Ovary (tissue), 9 donors: Measurements from ENCODE around the gene NR5A2. TPM values are rescaled to one million over a fixed set of nuclear protein-coding genes. Genes with fewer than 3 reads are reported as not detected.

Experiments
- DNase-seq, 5 donors: peaks; one replicate each; pipeline ENCODE4 v3.0.0-alpha.2; 2019 to 2020
- H3K27ac ChIP-seq, 2 donors: fragments of 200-600 bp; one replicate each; pipeline versions ENCODE4 v1.5.1 to v1.8.0; 2019 to 2022
- H3K27me3 ChIP-seq: fragments of 200-600 bp; one replicate; pipeline ENCODE4 v1.8.0; 2022
- H3K36me3 ChIP-seq: fragments of 200-600 bp; sonication (generic); one replicate; pipeline ENCODE4 v1.5.1; 2019
- H3K4me1 ChIP-seq: one replicate; pipeline ENCODE4 v1.8.1; 2013; ENCODE audit warnings: mild to moderate bottlenecking, moderate library complexity; ENCODE audit not compliant: insufficient read depth
- H3K4me3 ChIP-seq: fragments of 200-600 bp; sonication (generic); one replicate; pipeline ENCODE4 v1.5.1; 2017
- H3K9me3 ChIP-seq, 2 donors: fragments of 200-600 bp in 1 of 2; sonication (generic) in 1 of 2; one replicate each; pipeline versions ENCODE4 v1.5.1 to v1.8.1; 2013 to 2019; ENCODE audit warnings: mild to moderate bottlenecking in 1 of 2, moderate library complexity in 1 of 2
- CTCF ChIP-seq, 3 donors: fragments of 450-650 bp in 2 of 3; fragments of 200-600 bp in 1 of 3; IDR thresholded peaks; one replicate each; pipeline versions ENCODE4 v1.5.1 to v1.8.0; 2016 to 2022; ENCODE audit warnings: antibody characterized with exemption in 3 of 3, mild to moderate bottlenecking in 1 of 3
- EP300 ChIP-seq: sonication (generic); formaldehyde crosslinking; IDR thresholded peaks from one replicate; pipeline ENCODE4 v1.6.1; 2017; ENCODE audit warnings: antibody characterized with exemption
- POLR2A ChIP-seq: fragments of 450-650 bp; IDR thresholded peaks from one replicate; pipeline ENCODE4 v1.6.1; 2017; ENCODE audit warnings: antibody characterized with exemption, mild to moderate bottlenecking, moderate library complexity
- WGBS, 3 donors: extraction: QIAGEN DNeasy Blood & Tissue Kit in 1 of 3; methylation state at CpG; one replicate each; pipeline versions ENCODE4 v1.1.5 to v1.1.7; 2013 to 2017; 5-methylcytosine and 5-hydroxymethylcytosine counted together
- intact Hi-C, 4 donors: fragments of 100-400 bp; cut with DNase I; formaldehyde crosslinking; loops; one replicate each; pipeline versions ENCODE4 v1.11.0 to v1.15.1; 2022 to 2023
- polyA plus RNA-seq, 2 donors: library from polyadenylated mRNA; stranded (reverse); fragments of 200-250 nt in 1 of 2; fragments of 350-450 nt in 1 of 2; fragmentation: Illumina TruSeq in 1 of 2; extraction: RNeasy Lipid Tissue Mini Kit (QIAGEN cat#74804) in 1 of 2; gene quantifications; one replicate each; pipeline ENCODE4 v1.2.3, GENCODE V29; 2013 to 2014
- total RNA-seq, 7 donors: library from RNA; depleted of rRNA in 2 of 7; stranded (reverse); fragments of >200 nt in 2 of 7; fragmentation: NEBNext Ultra II Directional in 3 of 7; extraction: Animal tissue kit (Norgen Biotek cat#: 25700) in 3 of 7; gene quantifications; one replicate each; pipeline versions ENCODE4 v1.1.0 to v1.2.4, GENCODE V29; 2016 to 2023
- donor health status: DM: no; HTN: no; CAD: no; lungs with moderate emphysema.
- donor health status: DM: no; HTN: no; CAD: no.
- donor health status: Bipolar disorder and iron deficiency.
- donor health status: DM: yes; HTN: yes; CAD: no.
- donor health status: DM: no; HTN: no; CAD: no.
- donor health status: DM: yes; HTN: yes; CAD: no.

The NR5A2 gene
- total and polyA plus RNA-seq, 9 donors: 1.5 to 45.8 (median 3.0) TPM

- DNase-seq: no peak
- Histone ChIP-seq H3K27ac (no peak overlapping the region), H3K27me3 (no peaks in the 10 kb centered on the region), H3K4me1 (peaks cover 2% of the 10 kb centered on the region), H3K36me3 (no peaks in the 10 kb centered on the region), H3K4me3 (no peak overlapping the region), H3K9me3 (no peaks in the 10 kb centered on the region)
- TF ChIP-seq CTCF (IDR thresholded peaks at IDR 0.05): no peak
- TF ChIP-seq EP300: no peak
- intact Hi-C loops: no loop called here
- WGBS, 3 donors: 75 to 81% (median 79%) methylated on average over 2 of the region's 2 CpGs
Observed at GRCh38 chr1:200046115-200046514, 18.6 kb downstream of the NR5A2 start.

GRCh38 chr1:200048244-200048643 lies 20.7 kb downstream of the NR5A2 start:
- DNase-seq: no peak
- TF ChIP-seq EP300: no peak
- no peak for TF ChIP-seq CTCF (IDR thresholded peaks at IDR 0.05)
- no peak for TF ChIP-seq POLR2A
- WGBS, 3 donors: 72 to 78% (median 73%) methylated on average over 5 of the region's 5 CpGs
- no peaks in the 10 kb centered on the region for H3K27me3 ChIP-seq
- intact Hi-C loops: no loop called here
- H3K27ac ChIP-seq: no peak overlapping the region
- H3K4me3 ChIP-seq: no peak overlapping the region
- no peaks in the 10 kb centered on the region for H3K4me1 ChIP-seq
- H3K36me3 ChIP-seq: no peaks in the 10 kb centered on the region
- H3K9me3 ChIP-seq: no peaks in the 10 kb centered on the region

GRCh38 chr1:200049810-200050209 lies 22.3 kb downstream of the NR5A2 start:
- TF ChIP-seq CTCF (IDR thresholded peaks at IDR 0.05): no peak
- TF ChIP-seq EP300: no peak
- TF ChIP-seq POLR2A: no peak

GRCh38 chr1:200051620-200052019 lies 24.1 kb downstream of the NR5A2 start:
- Histone ChIP-seq H3K27me3 (no peaks in the 10 kb centered on the region), H3K27ac (no peak overlapping the region), H3K4me1 (no peaks in the 10 kb centered on the region), H3K36me3 (no peaks in the 10 kb centered on the region), H3K9me3 (no peaks in the 10 kb centered on the region), H3K4me3 (no peak overlapping the region)
- no peak for TF ChIP-seq POLR2A
- TF ChIP-seq CTCF (IDR thresholded peaks at IDR 0.05): no peak
- no peak for TF ChIP-seq EP300
- no peak for DNase-seq
- 78 to 83% (median 81%) methylated on average over 4 of the region's 4 CpGs for WGBS, 3 donors
- intact Hi-C loops: no loop called here

More at GRCh38 chr1:200049810-200050209, 22.3 kb downstream of the NR5A2 start:
- Histone ChIP-seq H3K27me3 (no peaks in the 10 kb centered on the region), H3K36me3 (no peaks in the 10 kb centered on the region), H3K4me3 (no peak overlapping the region), H3K9me3 (no peaks in the 10 kb centered on the region), H3K27ac (no peak overlapping the region), H3K4me1 (no peaks in the 10 kb centered on the region)
- DNase-seq: no peak
- 75 to 80% (median 75%) methylated on average over 7 of the region's 7 CpGs for WGBS, 3 donors
- intact Hi-C loops: no loop called here

GRCh38 chr1:200053091-200053490 lies 25.6 kb downstream of the NR5A2 start:
- no peak for TF ChIP-seq CTCF (IDR thresholded peaks at IDR 0.05)
- TF ChIP-seq EP300: no peak
- TF ChIP-seq POLR2A: no peak
- WGBS, 3 donors: 39 to 54% (median 54%) methylated on average over 2 of the region's 2 CpGs
- Histone ChIP-seq H3K36me3 (no peaks in the 10 kb centered on the region), H3K4me1 (no peaks in the 10 kb centered on the region), H3K9me3 (no peaks in the 10 kb centered on the region), H3K27me3 (no peaks in the 10 kb centered on the region), H3K27ac (no peak overlapping the region), H3K4me3 (no peak overlapping the region)
- intact Hi-C loops: no loop called here
- DNase-seq: no peak
